IPS-18c (cell line): Measurements from ENCODE around the gene KRTCAP2.

ENCODE experiments used
- H3K4me3 ChIP-seq: 2 replicates; pipeline ENCODE4 v1.7.0; 2013; ENCODE audit warnings: low read depth, mild to moderate bottlenecking, low read length, moderate library complexity; ENCODE audit not compliant: insufficient read depth
- H3K9me3 ChIP-seq: one replicate; pipeline ENCODE4 v1.6.1; 2013; ENCODE audit warnings: mild to moderate bottlenecking, low read length, moderate library complexity; ENCODE audit not compliant: control insufficient read depth, insufficient read depth

The KRTCAP2 gene

DNA sequence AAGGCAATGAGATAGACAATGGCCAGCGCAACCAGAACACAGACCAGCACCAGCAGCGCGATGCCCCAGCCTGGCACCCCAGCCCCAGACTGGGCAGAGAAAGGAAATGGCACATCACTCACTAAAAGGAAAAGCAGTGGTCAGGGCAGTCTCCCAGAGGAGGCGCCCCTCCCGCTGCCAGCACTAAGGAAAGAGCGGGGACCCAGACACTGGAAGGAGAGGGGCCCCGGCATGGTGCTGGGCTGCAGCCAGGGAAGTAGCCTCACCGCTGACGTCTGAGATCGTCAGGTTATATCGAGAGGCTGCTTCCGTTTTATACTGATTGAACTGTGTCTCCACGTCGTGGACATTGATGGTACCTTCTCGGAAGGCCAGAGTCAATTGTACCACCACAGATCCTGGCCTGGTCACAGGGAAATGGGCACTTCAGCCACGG is 14.4 kb upstream of the KRTCAP2 start:
- Histone ChIP-seq H3K4me3 (no peak overlapping the region), H3K9me3 (no peaks in the 10 kb centered on the region)

DNA sequence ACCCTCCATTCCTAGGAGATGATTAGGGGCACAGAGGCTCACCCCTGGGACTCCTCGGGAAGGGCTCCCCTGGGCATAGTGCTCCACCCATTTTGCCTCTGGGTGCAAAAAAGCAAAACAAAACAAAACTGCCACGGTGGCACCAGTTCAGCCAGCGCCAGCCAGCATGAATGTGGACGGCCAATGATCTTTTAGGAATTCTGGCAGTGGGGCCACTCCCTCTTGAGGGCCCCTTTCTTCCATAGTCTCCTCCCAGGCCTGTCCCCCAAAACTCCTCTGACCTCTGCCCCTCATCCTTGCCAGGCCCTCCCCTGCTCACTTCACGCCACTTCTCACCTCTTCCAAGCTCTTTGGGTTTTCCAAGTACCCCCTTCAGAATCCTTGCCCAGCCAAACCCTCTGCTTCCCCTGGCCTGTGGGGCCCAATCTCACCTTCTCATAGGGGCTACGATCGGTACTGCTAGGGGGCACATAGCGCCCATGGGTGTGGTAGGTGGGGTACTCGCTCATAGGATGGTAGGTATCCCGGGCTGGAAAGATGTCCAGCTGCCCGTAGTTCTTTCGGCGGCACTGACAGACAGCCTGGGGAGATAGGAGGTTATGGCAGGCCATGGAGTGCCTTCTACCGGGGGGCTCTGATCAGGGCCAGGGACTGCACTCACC is 13.8 kb upstream of the KRTCAP2 start:
- H3K4me3 ChIP-seq: no peak overlapping the region
- H3K9me3 ChIP-seq: no peaks in the 10 kb centered on the region

DNA sequence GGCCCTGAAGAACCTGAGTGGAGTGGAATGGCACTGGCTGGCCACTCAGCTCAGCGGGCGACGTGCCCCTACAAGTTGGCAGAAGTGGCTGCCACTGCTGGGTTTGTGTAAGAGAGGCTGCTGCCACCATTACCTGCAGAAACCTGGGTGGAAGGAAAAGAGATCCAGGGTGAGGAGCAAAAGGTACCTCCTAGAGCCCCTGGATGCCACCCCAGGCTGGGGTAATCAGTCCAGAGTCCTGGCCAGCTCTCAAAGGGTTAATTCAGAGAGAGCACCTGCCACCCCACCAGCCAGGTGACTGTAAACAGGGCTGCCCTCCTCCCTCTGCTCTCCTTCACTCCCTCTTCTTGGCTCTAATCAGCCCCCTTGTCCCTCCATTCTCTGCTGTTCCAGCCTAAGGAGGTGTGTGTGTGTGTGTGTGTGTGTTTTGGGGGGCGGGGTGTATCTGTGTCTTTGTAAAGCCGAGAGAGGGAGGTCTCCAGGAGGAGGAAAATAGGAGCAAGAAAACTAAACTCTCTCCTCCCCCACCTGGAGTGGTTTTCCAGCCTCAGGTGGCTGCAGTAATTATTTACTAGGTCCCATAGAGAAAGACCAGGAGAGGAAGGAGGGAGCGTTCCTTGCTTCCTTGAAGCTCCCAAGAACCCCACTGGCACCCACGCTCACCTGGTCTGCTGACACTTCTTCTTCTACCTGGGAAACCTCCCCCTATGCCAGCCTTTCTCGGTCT is 13.1 kb upstream of the KRTCAP2 start:
- Histone ChIP-seq H3K4me3 (no peak overlapping the region), H3K9me3 (no peaks in the 10 kb centered on the region)

DNA sequence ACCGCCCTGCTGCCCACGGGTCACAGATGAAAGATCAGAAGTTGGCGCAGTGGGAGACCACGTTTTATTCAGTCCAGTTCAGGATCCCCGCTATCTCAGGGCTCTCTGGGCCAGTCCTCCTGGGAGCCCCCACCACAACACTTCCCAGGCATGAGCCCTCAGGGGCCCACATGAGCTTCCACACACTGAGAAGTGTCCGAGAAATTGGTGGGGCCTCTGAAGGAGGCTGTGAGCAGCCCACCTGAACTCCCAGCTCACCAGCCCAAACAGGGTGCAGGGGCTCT is 12.6 kb upstream of the KRTCAP2 start:
- no peaks in the 10 kb centered on the region for H3K9me3 ChIP-seq
- no peak overlapping the region for H3K4me3 ChIP-seq

DNA sequence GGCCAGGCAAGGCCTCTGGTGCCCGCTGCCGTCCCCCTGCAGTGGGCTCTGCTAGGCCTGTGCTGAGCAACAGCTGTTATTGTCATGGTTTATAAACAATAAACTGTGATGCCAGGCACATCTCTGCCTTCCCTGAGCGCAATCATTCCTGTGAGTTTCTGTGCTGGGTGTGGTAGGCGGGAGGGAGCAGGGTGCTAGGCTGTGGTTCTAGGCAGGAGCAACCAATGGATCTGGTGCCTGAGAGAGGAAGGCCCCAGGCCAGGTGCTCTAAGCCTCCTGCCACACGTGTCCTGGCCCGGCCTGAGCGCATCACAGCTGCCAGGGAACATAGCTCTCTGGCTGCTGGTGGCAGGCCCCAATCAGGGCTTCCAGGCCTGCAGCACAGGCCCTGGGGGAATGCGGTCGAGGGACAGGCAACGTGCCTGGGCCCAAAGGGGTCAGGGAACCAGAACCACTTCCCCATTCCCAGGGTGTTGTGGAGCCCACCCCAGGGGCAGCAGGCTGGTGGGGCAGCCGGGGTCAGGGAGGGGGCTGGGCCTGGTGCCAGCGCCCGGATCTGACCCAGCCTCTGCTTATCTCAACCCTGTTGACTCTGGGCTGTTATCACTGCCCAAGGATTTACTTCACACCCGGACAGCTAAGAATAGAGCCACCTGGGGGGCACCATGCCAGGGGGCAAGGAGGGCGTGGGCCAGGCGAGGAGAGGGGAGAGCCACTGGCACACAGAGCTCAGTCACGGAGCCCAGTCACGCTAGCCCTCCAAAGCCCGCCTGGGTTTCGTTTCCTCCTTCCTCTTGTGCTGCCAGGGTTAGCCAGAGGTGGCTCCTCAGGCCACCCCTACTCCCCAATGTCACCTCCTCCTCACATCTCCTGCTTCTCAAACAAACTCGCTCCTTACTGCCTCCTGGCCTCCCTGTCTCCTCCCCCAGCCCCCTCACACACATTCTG is 12.0 kb upstream of the KRTCAP2 start:
- Histone ChIP-seq H3K4me3 (no peak overlapping the region), H3K9me3 (no peaks in the 10 kb centered on the region)

DNA sequence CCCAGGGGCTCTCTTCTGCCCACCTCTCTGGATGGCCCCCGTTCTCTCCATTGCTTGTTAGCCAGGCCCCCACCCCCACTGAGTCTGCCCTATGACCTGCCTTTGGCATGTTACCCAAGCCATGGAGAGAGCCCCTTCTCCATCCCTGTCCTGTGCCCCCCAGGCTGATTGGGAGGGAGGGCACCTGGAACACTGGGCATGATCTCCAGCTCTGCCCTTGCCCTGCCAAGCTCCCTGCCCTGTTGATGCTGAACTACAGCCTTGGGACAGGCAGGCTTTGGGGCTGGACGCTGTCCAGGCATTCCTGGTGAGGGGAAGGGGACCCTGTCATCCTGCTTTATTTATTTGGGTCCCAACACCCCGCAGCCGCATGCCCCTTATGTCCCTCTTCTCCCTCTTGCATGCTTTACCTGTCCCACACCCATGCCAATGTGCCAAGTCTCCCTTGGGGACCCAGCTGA is 11.3 kb upstream of the KRTCAP2 start:
- Histone ChIP-seq H3K9me3 (no peaks in the 10 kb centered on the region), H3K4me3 (no peak overlapping the region)

DNA sequence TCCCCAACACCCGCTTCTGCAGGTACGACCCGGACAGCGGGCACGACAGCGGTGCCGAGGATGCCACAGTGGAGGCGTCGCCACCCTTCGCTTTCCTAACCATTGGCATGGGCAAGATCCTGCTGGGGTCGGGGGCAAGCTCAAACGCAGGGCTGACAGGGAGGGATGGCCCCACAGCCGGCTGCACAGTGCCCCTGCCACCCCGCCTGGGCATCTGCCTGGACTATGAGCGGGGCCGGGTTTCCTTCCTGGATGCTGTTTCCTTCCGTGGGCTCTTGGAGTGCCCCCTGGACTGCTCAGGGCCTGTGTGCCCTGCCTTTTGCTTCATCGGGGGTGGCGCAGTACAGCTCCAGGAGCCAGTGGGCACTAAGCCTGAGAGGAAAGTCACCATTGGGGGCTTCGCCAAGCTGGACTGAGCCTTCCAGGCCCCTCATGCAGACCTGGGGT is 10.7 kb upstream of the KRTCAP2 start:
- H3K4me3 ChIP-seq: no peak overlapping the region
- H3K9me3 ChIP-seq: no peaks in the 10 kb centered on the region

DNA sequence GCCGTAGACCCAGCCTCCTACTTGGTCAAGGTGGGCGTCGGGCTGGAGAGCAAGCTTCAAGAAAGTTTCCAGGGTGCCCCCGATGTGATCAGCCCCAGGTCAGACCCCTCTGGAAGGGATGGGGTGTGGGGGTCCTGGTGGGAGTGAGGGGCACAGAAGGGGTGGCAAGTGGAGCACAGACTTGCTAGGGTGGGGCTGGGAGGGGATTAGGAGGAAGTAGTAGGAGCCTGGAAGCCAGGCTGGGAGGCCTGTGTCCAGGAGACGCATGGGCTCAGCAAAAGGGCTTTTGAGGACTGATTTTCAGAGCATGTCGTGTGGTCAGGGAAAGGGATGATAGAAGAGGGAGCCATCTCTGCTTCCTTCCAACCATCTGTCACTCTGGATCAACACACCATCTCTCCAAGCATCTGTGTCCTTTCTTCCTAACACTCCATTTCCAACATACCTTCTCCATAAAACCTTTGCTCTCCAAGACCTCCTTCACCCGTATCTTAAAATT is 9.0 kb upstream of the KRTCAP2 start:
- H3K4me3 ChIP-seq: no peak overlapping the region
- no peaks in the 10 kb centered on the region for H3K9me3 ChIP-seq

DNA sequence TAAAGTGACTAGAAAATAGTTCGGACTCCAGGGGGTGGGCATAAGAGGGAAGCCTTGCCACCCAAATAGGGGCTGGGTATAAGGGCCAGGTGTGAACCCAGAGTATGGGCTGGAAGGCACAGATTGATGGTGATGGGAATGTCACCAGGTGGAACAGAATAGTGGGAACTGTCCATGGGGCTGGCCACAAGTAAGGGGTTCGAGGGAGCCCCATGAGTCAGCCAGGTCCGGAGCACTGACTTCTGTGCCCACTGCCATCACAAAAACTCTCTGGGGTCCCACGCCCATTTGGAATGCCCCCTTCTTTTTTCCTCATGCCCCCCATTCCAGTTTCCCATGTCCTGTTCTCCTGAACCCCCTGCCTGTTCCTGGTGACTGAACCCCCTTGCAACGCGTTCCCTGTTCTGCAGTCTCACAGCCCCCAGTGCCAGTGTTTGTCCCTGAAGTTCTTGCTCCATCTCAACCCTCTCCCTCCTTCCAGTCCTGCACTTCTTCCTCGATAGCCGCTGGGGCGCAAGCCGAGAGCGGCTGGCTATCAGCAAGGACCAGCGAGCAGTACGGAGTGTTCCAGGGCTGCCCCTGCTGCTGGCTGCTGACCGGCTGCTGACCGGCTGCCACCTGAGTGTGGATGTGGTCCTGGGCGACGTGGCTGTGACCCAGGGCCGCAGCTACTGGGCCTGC is 8.4 kb upstream of the KRTCAP2 start:
- Histone ChIP-seq H3K9me3 (no peaks in the 10 kb centered on the region), H3K4me3 (no peak overlapping the region)

DNA sequence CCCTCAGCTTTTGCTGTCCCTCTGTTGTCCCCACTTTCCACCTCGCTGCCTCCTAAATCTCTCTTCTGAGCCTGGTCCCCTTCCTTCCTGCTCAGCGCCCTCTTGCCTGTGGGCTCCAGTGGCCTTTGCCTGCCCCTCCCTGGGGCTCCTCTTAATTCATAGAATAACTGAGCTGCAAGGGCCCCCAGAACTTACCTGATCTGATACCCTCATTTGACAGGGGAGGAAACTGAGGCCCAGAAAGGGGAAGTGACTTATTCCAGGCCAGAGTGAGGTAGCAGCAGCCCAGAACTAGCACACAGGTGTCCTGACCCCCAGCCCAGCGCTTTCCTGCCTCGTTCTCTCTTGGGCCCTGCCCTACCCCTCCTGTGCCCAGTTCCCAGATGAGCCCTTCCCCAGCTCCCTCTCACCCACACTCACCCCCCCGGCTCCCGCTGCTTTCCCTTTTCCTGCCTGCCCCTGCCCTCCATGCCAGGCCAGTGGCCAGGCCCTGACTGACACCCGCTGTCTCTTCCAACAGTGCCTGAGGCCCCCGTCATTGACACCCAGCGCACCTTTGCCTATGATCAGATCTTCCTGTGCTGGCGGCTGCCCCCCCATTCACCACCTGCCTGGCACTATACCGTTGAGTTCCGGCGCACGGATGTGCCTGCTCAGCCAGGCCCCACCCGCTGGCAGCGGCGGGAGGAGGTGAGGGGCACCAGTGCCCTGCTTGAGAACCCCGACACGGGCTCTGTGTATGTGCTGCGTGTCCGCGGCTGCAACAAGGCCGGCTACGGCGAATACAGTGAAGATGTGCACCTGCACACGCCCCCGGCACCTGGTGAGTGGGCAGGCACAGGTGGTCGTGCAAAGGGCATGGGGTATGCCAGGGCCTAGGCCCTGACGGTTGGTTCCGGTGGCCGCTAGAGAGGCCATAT is 6.3 kb upstream of the KRTCAP2 start:
- no peaks in the 10 kb centered on the region for H3K9me3 ChIP-seq
- H3K4me3 ChIP-seq: no peak overlapping the region

DNA sequence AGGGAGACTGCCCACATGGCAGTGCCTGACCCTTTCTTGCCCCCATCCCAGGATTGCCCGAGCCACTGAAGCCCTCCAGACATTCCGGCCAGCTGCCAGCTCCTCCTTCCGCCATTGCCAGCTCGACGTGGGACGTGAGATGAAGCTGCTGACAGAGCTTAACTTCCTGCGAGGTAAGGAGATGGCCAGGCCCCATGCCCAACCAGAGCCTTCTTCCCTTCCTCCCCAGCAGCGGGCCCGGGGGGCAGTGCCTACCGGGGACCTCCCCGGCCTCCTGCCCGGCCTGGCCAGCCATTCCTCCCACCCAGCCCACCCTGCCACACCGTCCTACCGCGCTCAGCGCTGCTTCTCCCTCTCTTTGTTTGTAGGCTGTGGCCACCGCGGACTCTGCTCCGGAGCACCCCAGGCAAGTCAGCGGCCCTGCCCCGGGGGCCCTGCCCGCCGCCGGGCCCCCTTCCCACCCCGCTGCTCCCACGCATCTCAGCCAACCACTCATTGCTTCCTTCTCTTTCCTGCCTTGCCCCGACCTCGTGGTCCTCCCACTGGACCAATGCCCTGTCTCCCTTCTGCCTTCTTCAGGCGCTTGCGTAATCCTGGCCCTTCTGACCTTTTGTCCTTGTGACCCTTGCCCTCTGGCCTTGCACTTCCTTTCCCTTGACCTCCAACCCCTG is 5.5 kb upstream of the KRTCAP2 start:
- H3K9me3 ChIP-seq: no peaks in the 10 kb centered on the region
- no peak overlapping the region for H3K4me3 ChIP-seq

DNA sequence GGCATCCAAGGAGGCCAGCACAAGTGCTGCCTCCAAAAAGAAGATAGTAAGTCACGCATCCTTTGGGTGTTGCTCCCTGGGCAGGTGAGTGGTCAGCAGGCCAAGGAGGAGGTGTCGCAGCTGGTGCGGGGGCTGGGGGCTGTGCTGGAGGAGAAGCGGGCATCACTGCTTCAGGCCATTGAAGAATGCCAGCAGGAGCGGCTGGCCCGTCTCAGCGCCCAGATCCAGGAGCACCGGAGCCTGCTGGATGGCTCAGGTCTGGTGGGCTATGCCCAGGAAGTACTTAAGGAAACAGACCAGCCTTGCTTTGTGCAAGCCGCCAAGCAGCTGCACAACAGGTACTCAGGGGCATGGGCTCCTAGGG is 4.8 kb upstream of the KRTCAP2 start:
- Histone ChIP-seq H3K4me3 (no peak overlapping the region), H3K9me3 (no peaks in the 10 kb centered on the region)

DNA sequence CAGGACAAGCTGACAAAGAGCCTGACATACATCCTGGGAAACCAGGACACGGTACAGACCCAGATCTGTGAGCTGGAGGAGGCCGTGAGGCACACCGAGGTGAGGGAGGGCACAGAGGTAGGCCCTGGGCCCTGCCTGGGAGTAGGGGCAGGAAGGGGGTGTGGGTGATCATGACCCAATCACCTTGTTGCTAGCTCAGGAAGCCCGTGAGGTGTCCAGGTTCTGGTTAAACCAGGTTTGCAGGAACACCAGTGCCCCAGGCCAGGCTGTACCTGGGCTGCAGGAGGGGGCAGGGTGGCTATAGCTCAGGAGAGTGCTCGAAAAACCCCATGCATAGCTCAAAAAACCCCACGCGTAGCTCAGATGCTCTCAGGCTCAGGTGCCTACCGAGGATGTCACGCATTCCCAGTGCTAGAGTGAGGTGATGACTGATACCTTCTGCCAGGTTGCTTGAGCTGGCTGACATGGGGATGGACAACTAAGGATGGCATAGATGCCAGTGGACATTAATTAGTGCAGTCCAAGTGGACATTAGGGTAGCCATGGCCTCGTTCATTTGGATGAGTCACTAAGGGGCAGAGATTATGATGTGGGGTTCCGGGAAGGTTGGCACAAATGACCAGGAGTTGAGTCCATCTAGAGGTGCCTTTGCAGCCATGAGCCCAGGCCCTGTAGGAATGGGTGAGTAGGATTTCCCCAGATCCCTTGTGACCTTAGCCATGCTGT is 4.3 kb upstream of the KRTCAP2 start:
- Histone ChIP-seq H3K4me3 (no peak overlapping the region), H3K9me3 (no peaks in the 10 kb centered on the region)

DNA sequence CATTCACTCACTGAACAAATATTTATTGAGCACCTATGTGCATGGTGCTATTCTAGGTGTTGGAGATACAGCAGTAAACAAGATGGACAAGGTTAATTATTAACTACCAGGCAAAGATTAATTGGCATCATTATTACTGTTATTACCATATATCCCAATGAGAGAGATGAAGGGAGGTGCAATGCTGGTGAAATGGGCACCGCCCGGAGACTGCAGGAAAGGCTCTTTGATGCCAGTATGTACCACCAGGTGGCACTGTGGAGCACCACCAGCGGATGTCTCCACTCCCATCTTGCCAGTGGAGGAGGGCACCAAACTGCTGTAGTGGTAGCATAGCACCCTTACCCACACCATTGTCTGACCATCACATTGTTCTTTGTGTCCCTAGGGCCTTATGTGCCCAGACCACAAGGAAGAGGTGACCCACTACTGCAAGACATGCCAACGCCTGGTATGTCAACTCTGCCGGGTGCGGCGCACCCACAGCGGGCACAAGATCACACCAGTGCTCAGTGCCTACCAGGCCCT is 3.5 kb upstream of the KRTCAP2 start:
- H3K9me3 ChIP-seq: no peaks in the 10 kb centered on the region
- H3K4me3 ChIP-seq: no peak overlapping the region

DNA sequence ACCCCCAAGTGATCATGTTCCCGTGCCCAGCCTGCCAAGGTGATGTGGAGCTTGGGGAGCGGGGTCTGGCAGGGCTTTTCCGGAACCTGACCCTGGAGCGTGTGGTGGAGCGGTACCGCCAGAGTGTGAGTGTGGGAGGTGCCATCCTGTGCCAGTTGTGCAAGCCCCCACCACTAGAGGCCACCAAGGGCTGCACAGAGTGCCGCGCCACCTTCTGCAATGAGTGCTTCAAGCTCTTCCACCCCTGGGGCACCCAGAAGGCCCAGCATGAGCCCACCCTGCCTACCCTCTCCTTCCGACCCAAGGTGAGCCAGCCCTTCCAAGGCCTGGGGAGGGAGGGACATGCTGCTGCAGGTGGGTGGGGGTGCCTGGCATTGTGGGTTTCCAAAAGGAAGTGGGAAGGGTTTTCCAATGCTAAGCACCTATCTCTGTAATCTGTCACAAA is 2.8 kb upstream of the KRTCAP2 start:
- H3K9me3 ChIP-seq: no peaks in the 10 kb centered on the region
- H3K4me3 ChIP-seq: no peak overlapping the region
